ENCODE data around the gene EEF1G.

The EEF1G gene

DNA sequence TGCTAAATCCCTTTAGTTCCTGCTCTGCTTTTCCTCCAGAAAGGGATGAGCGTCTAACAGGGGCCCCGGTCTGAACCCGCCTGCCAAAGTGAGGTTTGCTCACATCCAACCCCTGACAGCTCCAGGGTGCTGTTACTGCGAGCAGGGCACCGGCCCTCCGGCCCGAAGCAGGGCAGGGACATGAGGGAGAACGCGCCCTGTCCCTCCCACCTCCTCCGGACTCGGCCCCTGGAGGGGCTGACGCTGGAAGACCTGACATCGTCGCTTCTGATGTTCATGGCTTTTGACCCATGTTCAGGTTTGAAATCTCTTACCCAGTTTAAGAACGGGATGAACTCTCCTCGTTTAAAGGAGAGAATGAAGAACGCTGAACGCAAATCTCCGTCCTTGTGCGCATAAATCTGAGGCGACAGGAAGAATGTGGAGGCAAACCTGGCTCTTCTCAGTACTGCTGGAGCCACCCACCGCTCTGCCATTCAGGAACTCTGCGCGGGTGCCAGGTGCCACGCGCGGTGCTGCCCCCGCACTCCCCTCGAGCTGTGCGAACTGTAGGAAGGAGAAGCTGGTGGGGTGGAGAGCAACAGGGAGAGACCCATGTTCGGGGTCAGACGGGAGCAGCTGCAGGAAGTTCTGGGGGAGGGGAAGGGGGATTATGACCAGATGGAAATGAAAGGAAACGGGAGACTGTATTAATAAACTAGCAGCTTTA is 826 bp upstream of the EEF1G start:
- TF ChIP-seq, protein P1, sequence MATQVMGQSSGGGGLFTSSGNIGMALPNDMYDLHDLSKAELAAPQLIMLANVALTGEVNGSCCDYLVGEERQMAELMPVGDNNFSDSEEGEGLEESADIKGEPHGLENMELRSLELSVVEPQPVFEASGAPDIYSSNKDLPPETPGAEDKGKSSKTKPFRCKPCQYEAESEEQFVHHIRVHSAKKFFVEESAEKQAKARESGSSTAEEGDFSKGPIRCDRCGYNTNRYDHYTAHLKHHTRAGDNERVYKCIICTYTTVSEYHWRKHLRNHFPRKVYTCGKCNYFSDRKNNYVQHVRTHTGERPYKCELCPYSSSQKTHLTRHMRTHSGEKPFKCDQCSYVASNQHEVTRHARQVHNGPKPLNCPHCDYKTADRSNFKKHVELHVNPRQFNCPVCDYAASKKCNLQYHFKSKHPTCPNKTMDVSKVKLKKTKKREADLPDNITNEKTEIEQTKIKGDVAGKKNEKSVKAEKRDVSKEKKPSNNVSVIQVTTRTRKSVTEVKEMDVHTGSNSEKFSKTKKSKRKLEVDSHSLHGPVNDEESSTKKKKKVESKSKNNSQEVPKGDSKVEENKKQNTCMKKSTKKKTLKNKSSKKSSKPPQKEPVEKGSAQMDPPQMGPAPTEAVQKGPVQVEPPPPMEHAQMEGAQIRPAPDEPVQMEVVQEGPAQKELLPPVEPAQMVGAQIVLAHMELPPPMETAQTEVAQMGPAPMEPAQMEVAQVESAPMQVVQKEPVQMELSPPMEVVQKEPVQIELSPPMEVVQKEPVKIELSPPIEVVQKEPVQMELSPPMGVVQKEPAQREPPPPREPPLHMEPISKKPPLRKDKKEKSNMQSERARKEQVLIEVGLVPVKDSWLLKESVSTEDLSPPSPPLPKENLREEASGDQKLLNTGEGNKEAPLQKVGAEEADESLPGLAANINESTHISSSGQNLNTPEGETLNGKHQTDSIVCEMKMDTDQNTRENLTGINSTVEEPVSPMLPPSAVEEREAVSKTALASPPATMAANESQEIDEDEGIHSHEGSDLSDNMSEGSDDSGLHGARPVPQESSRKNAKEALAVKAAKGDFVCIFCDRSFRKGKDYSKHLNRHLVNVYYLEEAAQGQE (IDR thresholded peaks at IDR 0.05; ENCODE audit: low read depth), result no peak
- TF ChIP-seq, protein P2, sequence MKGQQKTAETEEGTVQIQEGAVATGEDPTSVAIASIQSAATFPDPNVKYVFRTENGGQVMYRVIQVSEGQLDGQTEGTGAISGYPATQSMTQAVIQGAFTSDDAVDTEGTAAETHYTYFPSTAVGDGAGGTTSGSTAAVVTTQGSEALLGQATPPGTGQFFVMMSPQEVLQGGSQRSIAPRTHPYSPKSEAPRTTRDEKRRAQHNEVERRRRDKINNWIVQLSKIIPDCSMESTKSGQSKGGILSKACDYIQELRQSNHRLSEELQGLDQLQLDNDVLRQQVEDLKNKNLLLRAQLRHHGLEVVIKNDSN (IDR thresholded peaks at IDR 0.05), result no peak
- TF ChIP-seq YY1 (IDR thresholded peaks at IDR 0.05; ENCODE audit: low read depth) (no peak), EP300 (IDR thresholded peaks at IDR 0.05; ENCODE audit: borderline replicate concordance) (no peak), EGR1 (IDR thresholded peaks at IDR 0.05) (no peak)
- TF ChIP-seq, protein P3, sequence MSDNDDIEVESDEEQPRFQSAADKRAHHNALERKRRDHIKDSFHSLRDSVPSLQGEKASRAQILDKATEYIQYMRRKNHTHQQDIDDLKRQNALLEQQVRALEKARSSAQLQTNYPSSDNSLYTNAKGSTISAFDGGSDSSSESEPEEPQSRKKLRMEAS (IDR thresholded peaks at IDR 0.05), result no peak

DNA sequence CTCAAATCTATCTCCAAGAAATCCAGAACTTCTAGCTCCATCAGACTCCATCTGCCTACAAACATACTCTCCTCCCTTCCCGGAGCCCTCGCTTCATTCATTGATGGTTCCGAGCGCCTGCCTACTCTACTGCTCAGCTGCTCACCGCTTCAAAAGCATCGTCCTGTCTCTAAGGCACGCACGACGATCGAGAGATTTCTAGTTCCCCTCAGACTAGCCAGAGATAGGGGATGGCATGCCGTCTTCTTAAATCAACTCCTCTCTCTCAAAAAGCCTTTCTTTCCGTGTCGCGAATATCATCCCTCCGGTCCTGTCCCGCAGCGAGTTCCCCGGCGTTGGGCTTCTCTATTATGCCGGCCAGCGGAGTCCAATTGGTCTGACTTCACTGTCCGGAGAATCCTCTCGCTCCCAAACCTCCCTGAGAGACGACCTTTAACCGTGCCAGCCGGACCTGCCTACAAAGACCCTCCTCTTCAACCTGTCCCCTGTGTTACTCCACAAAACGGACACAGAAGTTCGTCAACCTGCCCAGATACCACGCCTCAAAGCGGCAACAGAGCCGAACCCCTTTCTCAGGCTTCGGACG is 592 bp downstream of the EEF1G start:
- TF ChIP-seq, protein P1 (IDR thresholded peaks at IDR 0.05; ENCODE audit: low read depth), result no peak
- TF ChIP-seq EGR1 (IDR thresholded peaks at IDR 0.05), result 0 out of 2 replicates have a peak, but pooled peaks have one; percentile 5

DNA sequence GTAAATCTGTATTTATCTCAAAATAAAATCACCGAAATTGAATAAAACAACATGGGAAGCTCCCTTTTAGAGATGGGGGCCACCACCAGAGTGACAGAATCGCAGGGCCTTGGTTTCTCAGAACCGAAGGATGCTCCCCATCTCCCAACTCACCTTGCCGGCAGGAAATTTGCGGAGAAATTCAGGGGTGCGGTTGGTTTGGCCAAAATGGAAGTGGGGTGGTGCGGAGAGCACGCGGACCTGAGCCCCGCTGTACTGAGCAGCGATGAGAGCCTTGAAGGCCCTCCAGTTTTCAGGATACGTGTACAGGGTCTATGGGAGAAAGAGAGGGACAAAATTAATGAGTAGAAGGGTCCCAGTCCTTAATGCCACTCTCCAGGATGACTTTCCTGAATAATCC is 1.3 kb downstream of the EEF1G start:
- TF ChIP-seq TCF12 (IDR thresholded peaks at IDR 0.05; ENCODE audit: low read depth) (no peak), TAF1 (IDR thresholded peaks at IDR 0.05; ENCODE audit: low read depth) (0 out of 2 replicates have a peak, but pooled peaks have one; percentile 30)

DNA sequence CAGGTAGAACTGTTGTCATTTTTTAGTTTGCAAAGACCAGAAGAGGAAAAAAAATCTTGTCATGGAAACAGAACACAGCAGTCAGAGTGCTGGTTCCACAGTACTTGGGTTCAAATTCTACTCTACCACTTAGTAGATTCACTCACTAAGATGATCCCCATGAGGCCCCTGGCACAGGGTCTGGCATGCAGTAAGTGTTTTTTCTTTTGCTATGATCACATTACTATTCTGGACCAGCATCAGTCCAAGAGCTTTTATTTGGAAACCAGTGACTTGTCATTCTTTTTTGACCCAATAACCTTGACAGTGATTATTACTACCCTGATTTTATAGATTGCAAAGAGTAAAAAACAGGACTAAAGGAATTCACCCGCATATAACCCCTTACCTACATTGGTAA is 4.1 kb downstream of the EEF1G start:
- TF ChIP-seq NFIC (IDR thresholded peaks at IDR 0.05) (no peak), RAD21 (IDR thresholded peaks at IDR 0.05; ENCODE audit: low read depth) (no peak), CEBPB (IDR thresholded peaks at IDR 0.05) (no peak), EGR1 (IDR thresholded peaks at IDR 0.05) (no peak), FOXM1 (IDR thresholded peaks at IDR 0.05; ENCODE audit: borderline replicate concordance, low read depth) (no peak), TCF12 (IDR thresholded peaks at IDR 0.05; ENCODE audit: low read depth) (no peak), EP300 (IDR thresholded peaks at IDR 0.05; ENCODE audit: borderline replicate concordance) (no peak), CREB1 (IDR thresholded peaks at IDR 0.05; ENCODE audit: low read depth) (no peak), ZBTB7A (IDR thresholded peaks at IDR 0.05; ENCODE audit: low read depth) (no peak), TEAD4 (IDR thresholded peaks at IDR 0.05) (no peak), TAF1 (IDR thresholded peaks at IDR 0.05; ENCODE audit: low read depth) (no peak), YY1 (IDR thresholded peaks at IDR 0.05; ENCODE audit: low read depth) (no peak)
- TF ChIP-seq, protein P2 (IDR thresholded peaks at IDR 0.05), result no peak
- TF ChIP-seq, protein P1 (IDR thresholded peaks at IDR 0.05; ENCODE audit: low read depth), result no peak
- TF ChIP-seq, protein P3 (IDR thresholded peaks at IDR 0.05), result no peak

DNA sequence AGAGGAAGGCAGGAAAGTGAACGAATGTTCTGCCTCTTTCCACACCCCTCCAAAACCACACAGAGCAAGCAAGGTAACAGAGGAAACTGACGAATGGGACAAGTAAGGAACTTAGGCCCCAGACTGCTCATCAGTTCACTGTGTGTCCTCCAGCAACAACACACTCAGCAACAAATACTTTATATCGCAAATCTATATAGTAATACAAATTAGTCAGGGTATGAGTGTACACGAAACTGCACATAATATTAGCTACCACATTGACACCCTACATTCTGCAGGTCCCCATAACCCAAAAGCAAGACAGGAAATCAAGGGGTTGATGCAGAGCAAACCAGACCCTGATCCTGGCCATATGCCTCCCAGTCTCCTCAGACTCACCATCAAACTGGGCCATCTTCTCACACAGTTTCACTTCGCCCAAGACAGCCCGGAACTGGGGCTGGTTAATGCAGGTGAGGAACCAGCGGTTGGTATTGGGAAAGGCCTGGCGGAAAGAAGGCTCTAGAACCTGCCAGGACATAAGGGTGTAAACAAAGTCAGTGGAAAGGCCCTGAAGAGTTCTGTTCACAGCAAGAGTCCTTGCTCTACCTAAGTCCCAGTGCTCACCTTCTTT is 6.6 kb downstream of the EEF1G start:
- no peak for TF ChIP-seq CEBPB (IDR thresholded peaks at IDR 0.05)
- TF ChIP-seq TAF1 (IDR thresholded peaks at IDR 0.05; ENCODE audit: low read depth), result no peak
- no peak for TF ChIP-seq CREB1 (IDR thresholded peaks at IDR 0.05; ENCODE audit: low read depth)
- TF ChIP-seq, protein P1 (IDR thresholded peaks at IDR 0.05; ENCODE audit: low read depth), result no peak
- no peak for TF ChIP-seq FOXM1 (IDR thresholded peaks at IDR 0.05; ENCODE audit: borderline replicate concordance, low read depth)
- TF ChIP-seq TCF12 (IDR thresholded peaks at IDR 0.05; ENCODE audit: low read depth), result no peak
- no peak for TF ChIP-seq ZBTB7A (IDR thresholded peaks at IDR 0.05; ENCODE audit: low read depth)
- no peak for TF ChIP-seq RAD21 (IDR thresholded peaks at IDR 0.05; ENCODE audit: low read depth)

Measured in Ishikawa (cell line).